Tibial artery (tissue), 4 donors: ENCODE results near the gene IL12RB2.

Experiments used
- DNase-seq, 2 donors: peaks; one replicate each; pipeline ENCODE4 v3.0.0-alpha.2; 2019
- H3K27ac ChIP-seq, 2 donors: fragments of 200-600 bp; sonication (generic) in 1 of 2; 1 replicate in 1 of 2; 2 replicates in 1 of 2; pipeline ENCODE4 v1.5.1; 2018 to 2019; ENCODE audit warnings: mild to moderate bottlenecking in 1 of 2
- H3K27me3 ChIP-seq, 2 donors: fragments of 200-600 bp; sonication (generic) in 1 of 2; one replicate each; pipeline versions ENCODE4 v1.5.1 to v1.6.0; 2016 to 2019
- H3K36me3 ChIP-seq, 3 donors: fragments of 200-600 bp; sonication (generic) in 2 of 3; one replicate each; pipeline ENCODE4 v1.5.1; 2016 to 2019; ENCODE audit warnings: mild to moderate bottlenecking in 2 of 3
- H3K4me1 ChIP-seq, 4 donors: fragments of 200-600 bp; sonication (generic) in 2 of 4; 1 replicate in 3 of 4; 2 replicates in 1 of 4; pipeline ENCODE4 v1.5.1; 2016 to 2019
- H3K4me3 ChIP-seq, 2 donors: fragments of 200-600 bp; sonication (generic) in 1 of 2; 1 replicate in 1 of 2; 2 replicates in 1 of 2; pipeline ENCODE4 v1.5.1; 2018 to 2019; ENCODE audit warnings: mild to moderate bottlenecking in 2 of 2
- H3K9me3 ChIP-seq, 3 donors: fragments of 200-600 bp; sonication (generic) in 1 of 3; one replicate each; pipeline ENCODE4 v1.5.1; 2016 to 2019
- intact Hi-C: fragments of 100-400 bp; cut with DNase I; formaldehyde crosslinking; loops from one replicate; pipeline ENCODE4 v1.15.0; 2023; ENCODE audit warnings: low total_unique reads
- TF ChIP-seq, protein P1 (sequence below), 2 experiments: fragments of 200-600 bp in 1 of 2; fragments of 450-650 bp in 1 of 2; IDR thresholded peaks; one replicate each; pipeline ENCODE4 v1.5.1; 2017 to 2019; ENCODE audit warnings: antibody characterized with exemption in 2 of 2, mild to moderate bottlenecking in 1 of 2, moderate library complexity in 1 of 2

The IL12RB2 gene

DNA sequence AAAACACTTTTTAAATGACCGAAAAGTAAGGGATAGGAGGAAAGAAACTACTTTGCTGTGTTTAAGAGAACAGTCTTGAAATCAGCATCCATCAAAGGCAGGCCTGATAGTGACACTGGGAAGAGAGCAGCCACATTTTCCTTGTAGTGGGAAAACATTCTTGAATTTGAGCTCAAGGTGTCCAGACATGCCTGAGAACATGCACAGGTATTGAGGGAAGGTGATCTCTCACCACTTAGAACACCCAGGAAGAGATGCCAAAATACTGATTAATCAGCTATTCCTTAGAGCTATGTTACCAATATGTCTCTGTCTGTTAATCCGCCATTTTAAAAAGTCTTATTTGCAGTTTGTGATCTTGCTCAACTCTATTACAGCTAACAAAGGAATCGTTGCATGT is 25.9 kb downstream of the IL12RB2 start:
- no peaks in the 10 kb centered on the region for H3K4me1 ChIP-seq
- H3K36me3 ChIP-seq, result no peaks in the 10 kb centered on the region
- H3K27me3 ChIP-seq, result no peaks in the 10 kb centered on the region
- TF ChIP-seq, protein P1, sequence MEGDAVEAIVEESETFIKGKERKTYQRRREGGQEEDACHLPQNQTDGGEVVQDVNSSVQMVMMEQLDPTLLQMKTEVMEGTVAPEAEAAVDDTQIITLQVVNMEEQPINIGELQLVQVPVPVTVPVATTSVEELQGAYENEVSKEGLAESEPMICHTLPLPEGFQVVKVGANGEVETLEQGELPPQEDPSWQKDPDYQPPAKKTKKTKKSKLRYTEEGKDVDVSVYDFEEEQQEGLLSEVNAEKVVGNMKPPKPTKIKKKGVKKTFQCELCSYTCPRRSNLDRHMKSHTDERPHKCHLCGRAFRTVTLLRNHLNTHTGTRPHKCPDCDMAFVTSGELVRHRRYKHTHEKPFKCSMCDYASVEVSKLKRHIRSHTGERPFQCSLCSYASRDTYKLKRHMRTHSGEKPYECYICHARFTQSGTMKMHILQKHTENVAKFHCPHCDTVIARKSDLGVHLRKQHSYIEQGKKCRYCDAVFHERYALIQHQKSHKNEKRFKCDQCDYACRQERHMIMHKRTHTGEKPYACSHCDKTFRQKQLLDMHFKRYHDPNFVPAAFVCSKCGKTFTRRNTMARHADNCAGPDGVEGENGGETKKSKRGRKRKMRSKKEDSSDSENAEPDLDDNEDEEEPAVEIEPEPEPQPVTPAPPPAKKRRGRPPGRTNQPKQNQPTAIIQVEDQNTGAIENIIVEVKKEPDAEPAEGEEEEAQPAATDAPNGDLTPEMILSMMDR (IDR thresholded peaks at IDR 0.05), result no peak
- intact Hi-C loops, result no loop called here
- no peaks in the 10 kb centered on the region for H3K9me3 ChIP-seq
- H3K4me3 ChIP-seq, result no peak overlapping the region
- DNase-seq, result no peak
- H3K27ac ChIP-seq, result no peak overlapping the region

GRCh38 chr1:67335411-67335810 is 27.7 kb downstream of the IL12RB2 start:
- no peak for DNase-seq
- H3K4me3 ChIP-seq, result no peak overlapping the region
- H3K4me1 ChIP-seq, result peaks cover 0 to 8% (median 0%) of the 10 kb centered on the region in 4 donors
- no peaks in the 10 kb centered on the region for H3K27me3 ChIP-seq
- no peak overlapping the region for H3K27ac ChIP-seq
- intact Hi-C loops, result no loop called here
- no peaks in the 10 kb centered on the region for H3K9me3 ChIP-seq
- H3K36me3 ChIP-seq, result no peaks in the 10 kb centered on the region
- TF ChIP-seq, protein P1 (IDR thresholded peaks at IDR 0.05), result no peak

GRCh38 chr1:67336157-67336556 is 28.5 kb downstream of the IL12RB2 start:
- H3K36me3 ChIP-seq, result no peaks in the 10 kb centered on the region
- DNase-seq, result no peak
- intact Hi-C loops, result no loop called here
- no peak overlapping the region for H3K4me3 ChIP-seq
- H3K27ac ChIP-seq, result no peak overlapping the region
- TF ChIP-seq, protein P1 (IDR thresholded peaks at IDR 0.05), result no peak
- H3K9me3 ChIP-seq, result no peaks in the 10 kb centered on the region
- no peaks in the 10 kb centered on the region for H3K27me3 ChIP-seq
- peaks cover 0 to 9% (median 0%) of the 10 kb centered on the region in 4 donors for H3K4me1 ChIP-seq

- Histone ChIP-seq H3K4me3 (no peak overlapping the region), H3K27ac (no peak overlapping the region), H3K9me3 (no peaks in the 10 kb centered on the region), H3K36me3 (no peaks in the 10 kb centered on the region), H3K4me1 (peaks cover 0 to 9% (median 0%) of the 10 kb centered on the region in 4 donors), H3K27me3 (no peaks in the 10 kb centered on the region)
- TF ChIP-seq, protein P1 (IDR thresholded peaks at IDR 0.05), result no peak
- no peak for DNase-seq
- intact Hi-C loops, result no loop called here
Observed at GRCh38 chr1:67336783-67337182, 29.1 kb downstream of the IL12RB2 start.

GRCh38 chr1:67338642-67339041 is 31.0 kb downstream of the IL12RB2 start:
- H3K27ac ChIP-seq, result no peak overlapping the region
- H3K4me3 ChIP-seq, result no peak overlapping the region
- no peaks in the 10 kb centered on the region for H3K36me3 ChIP-seq
- no peaks in the 10 kb centered on the region for H3K27me3 ChIP-seq
- TF ChIP-seq, protein P1 (IDR thresholded peaks at IDR 0.05), result no peak
- H3K4me1 ChIP-seq, result peaks cover 0 to 9% (median 0%) of the 10 kb centered on the region in 4 donors
- intact Hi-C loops, result no loop called here
- DNase-seq, result no peak
- no peaks in the 10 kb centered on the region for H3K9me3 ChIP-seq
